SK-N-MC (cell line): ENCODE results near the gene ASPDH.

Experiments used
- DNase-seq: peaks from one replicate; pipeline ENCODE4 v3.0.0-alpha.2; 2011; ENCODE audit warnings: low read depth, low spot score
- H3K27ac ChIP-seq: fragments of 200-600 bp; sonication (generic); 2 replicates; pipeline ENCODE4 v1.5.1; 2016; ENCODE audit warnings: mixed run types
- H3K36me3 ChIP-seq: fragments of 200-600 bp; sonication (generic); 2 replicates; pipeline ENCODE4 v1.6.1; 2017; ENCODE audit warnings: antibody characterized with exemption, low read length, mixed read lengths; ENCODE audit not compliant: insufficient read depth
- H3K4me3 ChIP-seq: fragments of 200-600 bp; sonication (generic); 2 replicates; pipeline ENCODE4 v1.5.1; 2016
- H3K9ac ChIP-seq: fragments of 200-600 bp; sonication (generic); 2 replicates; pipeline ENCODE4 v1.8.0; 2017; ENCODE audit warnings: mixed run types, mixed read lengths; ENCODE audit not compliant: insufficient read length
- H3K9me3 ChIP-seq: fragments of 200-600 bp; sonication (generic); 2 replicates; pipeline ENCODE4 v1.6.1; 2017; ENCODE audit warnings: low read depth, mild to moderate bottlenecking, antibody characterized with exemption, low read length, moderate library complexity, mixed read lengths
- EZH2 ChIP-seq: fragments of 200-600 bp; sonication (generic); IDR thresholded peaks from one replicate; pipeline ENCODE4 v1.6.1; 2017; ENCODE audit warnings: antibody characterized with exemption
- FOXP2 ChIP-seq: optimal IDR thresholded peaks from 2 replicates; pipeline ENCODE3; 2011; ENCODE audit warnings: mild to moderate bottlenecking, moderate library complexity; ENCODE audit not compliant: insufficient read depth; ENCODE audit errors: extremely low read length, control extremely low read depth
- POLR2AphosphoS5 ChIP-seq: IDR thresholded peaks from 2 replicates; pipeline ENCODE4 v1.6.1; 2012; ENCODE audit warnings: mild to moderate bottlenecking, low read depth, low read length, borderline replicate concordance

ASPDH gene

DNA sequence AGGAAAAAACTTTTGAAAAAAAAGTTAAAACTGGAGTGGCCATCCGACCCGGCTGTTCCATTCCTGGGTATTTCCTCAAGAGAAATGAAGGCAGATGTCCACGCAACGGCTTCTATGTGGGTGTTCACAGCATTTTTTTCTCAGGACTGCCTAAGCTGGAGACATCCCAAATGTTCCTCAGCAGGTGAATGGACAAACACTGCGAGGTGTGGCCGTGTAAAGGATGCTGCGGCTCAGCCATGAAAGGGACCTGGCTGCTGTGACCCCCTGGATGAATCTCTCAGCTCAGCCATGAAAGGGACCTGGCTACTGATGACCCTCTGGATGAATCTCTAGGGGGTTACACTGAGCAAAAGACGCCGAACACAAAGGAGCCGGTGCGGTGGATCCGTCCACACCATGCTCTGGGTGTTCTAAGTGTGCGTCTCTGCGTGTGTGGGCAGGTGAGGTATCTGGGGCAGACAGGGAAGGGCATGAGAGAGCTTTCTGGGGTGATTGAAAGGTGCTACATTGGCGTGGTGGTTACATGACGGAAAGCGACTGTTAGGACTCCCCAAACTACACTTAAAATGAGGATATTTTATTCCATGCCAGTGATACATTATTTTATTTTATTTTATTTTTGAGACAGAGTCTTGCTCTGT lies 7.2 kb upstream of the ASPDH start:
- H3K27ac ChIP-seq = no peak overlapping the region
- no peak for TF ChIP-seq EZH2
- no peak for TF ChIP-seq FOXP2
- no peak for TF ChIP-seq POLR2AphosphoS5
- H3K9me3 ChIP-seq = no peaks in the 10 kb centered on the region
- DNase-seq = no peak
- no peak overlapping the region for H3K4me3 ChIP-seq
- no peak overlapping the region for H3K9ac ChIP-seq
- H3K36me3 ChIP-seq = peaks cover 16% of the 10 kb centered on the region; the same call in 1 of the 2 replicates

DNA sequence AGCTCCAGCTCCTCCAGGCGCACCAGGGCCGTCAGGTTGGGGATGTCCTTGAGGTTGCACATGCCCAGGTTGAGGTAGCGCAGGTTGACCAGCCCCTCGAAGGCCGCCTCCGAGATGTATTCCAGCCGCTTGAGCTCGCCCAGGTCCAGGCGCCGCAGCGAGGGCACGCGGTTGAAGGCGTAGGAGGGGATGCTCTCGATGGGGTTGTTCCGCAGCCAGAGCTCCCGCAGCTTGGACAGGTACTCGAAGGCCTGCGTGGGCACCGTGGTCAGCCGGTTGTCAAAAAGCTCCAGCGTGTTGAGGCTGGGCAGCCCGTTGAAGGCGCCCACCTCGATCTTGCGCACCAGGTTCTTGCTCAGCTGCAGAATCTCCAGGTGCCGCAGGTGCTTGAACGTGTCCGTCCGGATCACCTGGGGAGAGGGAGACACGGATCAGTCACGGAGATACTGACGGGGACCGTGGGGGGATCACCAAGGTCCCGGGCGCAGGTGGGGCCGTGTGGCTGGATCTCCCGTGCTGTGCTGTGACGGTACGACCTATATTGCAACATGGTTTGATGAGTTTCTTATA lies 5.4 kb upstream of the ASPDH start:
- Histone ChIP-seq H3K4me3 (no peak overlapping the region), H3K9ac (no peak overlapping the region), H3K27ac (no peak overlapping the region), H3K36me3 (peaks cover 16% of the 10 kb centered on the region; the same call in 1 of the 2 replicates), H3K9me3 (no peaks in the 10 kb centered on the region)
- no peak for DNase-seq
- TF ChIP-seq POLR2AphosphoS5 (no peak), EZH2 (no peak), FOXP2 (no peak)

GRCh38 chr19:50518091-50519005 lies 4.6 kb upstream of the ASPDH start:
- Histone ChIP-seq H3K36me3 (peaks cover 16% of the 10 kb centered on the region; the same call in 1 of the 2 replicates), H3K27ac (no peak overlapping the region), H3K9me3 (no peaks in the 10 kb centered on the region), H3K9ac (no peak overlapping the region), H3K4me3 (no peak overlapping the region)
- DNase-seq = no peak
- TF ChIP-seq POLR2AphosphoS5 (no peak), FOXP2 (no peak), EZH2 (no peak)

- Histone ChIP-seq H3K27ac (no peak overlapping the region), H3K4me3 (no peak overlapping the region), H3K9me3 (no peaks in the 10 kb centered on the region), H3K9ac (no peak overlapping the region), H3K36me3 (peaks cover 16% of the 10 kb centered on the region; the same call in 1 of the 2 replicates)
- DNase-seq = no peak
- no peak for TF ChIP-seq EZH2
- TF ChIP-seq POLR2AphosphoS5 = no peak
- TF ChIP-seq FOXP2 = no peak
These were observed 4.0 kb upstream of the ASPDH start for GRCh38 chr19:50517704-50518075.

GRCh38 chr19:50516964-50517703 lies 3.4 kb upstream of the ASPDH start:
- TF ChIP-seq EZH2 (no peak), FOXP2 (no peak), POLR2AphosphoS5 (no peak)
- H3K9me3 ChIP-seq = no peaks in the 10 kb centered on the region
- no peak overlapping the region for H3K4me3 ChIP-seq
- H3K9ac ChIP-seq = no peak overlapping the region
- H3K27ac ChIP-seq = no peak overlapping the region
- no peak for DNase-seq
- peaks cover 16% of the 10 kb centered on the region; the same call in 1 of the 2 replicates for H3K36me3 ChIP-seq

DNA sequence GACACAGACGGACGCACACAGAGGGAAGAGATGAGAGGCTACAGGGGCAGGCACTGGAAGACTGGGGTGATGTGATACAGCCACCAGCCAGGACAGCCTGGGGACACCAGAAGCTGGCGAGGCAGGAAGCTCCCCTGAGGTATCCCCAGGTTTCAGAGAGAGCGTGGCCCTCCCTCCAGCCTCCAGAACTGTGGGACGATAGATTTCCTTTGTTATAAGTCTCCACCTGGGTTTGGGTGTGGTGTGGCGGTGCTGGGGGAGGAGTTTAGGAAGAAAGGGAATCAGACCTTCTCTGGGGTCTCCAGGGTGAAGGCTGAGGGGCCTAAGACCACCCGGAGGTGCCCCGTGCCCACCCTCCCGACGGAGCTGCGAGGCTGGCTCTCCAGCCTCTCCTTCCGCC lies 2.7 kb upstream of the ASPDH start:
- H3K27ac ChIP-seq = no peak overlapping the region

DNA sequence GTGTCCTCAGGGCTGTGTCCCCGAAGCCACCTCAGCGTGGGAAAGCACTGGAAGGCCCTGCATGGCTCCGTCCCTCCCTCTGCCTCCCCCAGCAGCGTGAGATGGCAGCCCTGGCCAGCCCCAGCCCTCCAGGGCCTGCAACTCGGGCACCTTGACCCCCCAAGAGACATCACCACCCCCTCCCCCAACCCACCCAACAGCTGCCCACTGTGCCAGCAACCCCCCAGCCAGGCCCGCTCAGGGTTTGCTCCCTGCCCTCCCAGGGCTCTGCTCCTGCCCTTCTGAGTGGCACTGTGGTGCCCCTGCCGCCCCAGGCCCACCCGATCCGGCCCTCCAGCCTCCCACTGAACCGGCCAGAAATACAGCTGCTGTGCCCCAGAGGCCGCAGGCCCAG lies 1.5 kb upstream of the ASPDH start:
- Histone ChIP-seq H3K9me3 (no peaks in the 10 kb centered on the region), H3K4me3 (no peak overlapping the region), H3K36me3 (peaks cover 16% of the 10 kb centered on the region; the same call in 1 of the 2 replicates), H3K9ac (no peak overlapping the region), H3K27ac (no peak overlapping the region)
- DNase-seq = no peak
- TF ChIP-seq EZH2 (no peak), POLR2AphosphoS5 (no peak), FOXP2 (no peak)

More for the DNA sequence above, 2.7 kb upstream of the ASPDH start:
- DNase-seq = no peak
- TF ChIP-seq EZH2 (no peak), POLR2AphosphoS5 (no peak), FOXP2 (no peak)
- Histone ChIP-seq H3K4me3 (no peak overlapping the region), H3K9ac (no peak overlapping the region), H3K9me3 (no peaks in the 10 kb centered on the region), H3K36me3 (peaks cover 16% of the 10 kb centered on the region; the same call in 1 of the 2 replicates)
